Activated CD4-positive, alpha-beta T cell treated with anti-CD3 and anti-CD28 coated beads, Interleukin-2, amount 50 U/mL, for 24 hours (primary cell): Measurements from ENCODE around the gene IER5L.
A peak's percentile ranks its signal among the peaks of the same experiment; 100 is the strongest.

Experiments used
- DNase-seq, 2 donors: peaks; one replicate each; pipeline ENCODE4 v3.0.0-alpha.2; 2020; ENCODE audit warnings: low read depth in 1 of 2, low spot score in 1 of 2

IER5L gene

DNA sequence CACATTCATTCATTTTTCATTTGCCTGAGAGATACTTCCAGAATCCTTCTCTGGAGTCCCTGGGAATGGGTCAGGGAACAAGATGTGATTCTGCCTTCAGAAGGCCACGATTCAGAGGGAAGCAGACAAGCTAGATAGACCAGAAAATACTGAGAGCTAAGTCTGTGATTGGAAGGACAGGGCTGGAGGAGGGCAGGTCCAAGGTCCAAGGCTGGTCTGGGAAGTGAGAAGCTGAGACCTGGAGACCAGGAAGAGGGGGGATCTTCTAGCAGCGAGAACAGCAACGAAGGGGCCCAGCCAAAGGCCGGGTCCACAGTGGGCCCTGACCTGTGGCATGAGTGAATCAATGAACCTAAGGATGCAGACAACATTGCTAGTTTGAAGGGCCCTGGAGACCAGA is 4.1 kb upstream of the IER5L start:
- no peak for DNase-seq

DNA sequence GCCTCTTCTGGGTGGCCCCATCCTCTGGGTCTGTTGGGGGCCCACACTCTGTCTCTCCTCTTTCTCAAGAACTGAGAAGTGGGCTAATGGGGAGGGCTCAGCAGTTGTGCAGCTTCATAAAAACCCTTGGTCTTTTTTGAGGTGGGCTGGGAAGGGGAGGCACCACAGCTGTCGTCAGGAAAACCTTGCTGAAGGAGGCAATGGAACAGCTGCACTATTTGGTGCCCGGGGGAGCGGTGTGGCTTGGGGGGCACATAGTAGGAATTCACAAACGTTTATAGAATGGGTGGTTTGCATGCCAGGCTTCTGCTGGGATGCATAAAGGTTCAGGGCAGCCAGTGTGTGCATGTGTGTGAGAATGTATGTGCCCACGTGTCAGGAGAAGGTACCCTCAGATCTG is 3.2 kb upstream of the IER5L start:
- DNase-seq = no peak

DNA sequence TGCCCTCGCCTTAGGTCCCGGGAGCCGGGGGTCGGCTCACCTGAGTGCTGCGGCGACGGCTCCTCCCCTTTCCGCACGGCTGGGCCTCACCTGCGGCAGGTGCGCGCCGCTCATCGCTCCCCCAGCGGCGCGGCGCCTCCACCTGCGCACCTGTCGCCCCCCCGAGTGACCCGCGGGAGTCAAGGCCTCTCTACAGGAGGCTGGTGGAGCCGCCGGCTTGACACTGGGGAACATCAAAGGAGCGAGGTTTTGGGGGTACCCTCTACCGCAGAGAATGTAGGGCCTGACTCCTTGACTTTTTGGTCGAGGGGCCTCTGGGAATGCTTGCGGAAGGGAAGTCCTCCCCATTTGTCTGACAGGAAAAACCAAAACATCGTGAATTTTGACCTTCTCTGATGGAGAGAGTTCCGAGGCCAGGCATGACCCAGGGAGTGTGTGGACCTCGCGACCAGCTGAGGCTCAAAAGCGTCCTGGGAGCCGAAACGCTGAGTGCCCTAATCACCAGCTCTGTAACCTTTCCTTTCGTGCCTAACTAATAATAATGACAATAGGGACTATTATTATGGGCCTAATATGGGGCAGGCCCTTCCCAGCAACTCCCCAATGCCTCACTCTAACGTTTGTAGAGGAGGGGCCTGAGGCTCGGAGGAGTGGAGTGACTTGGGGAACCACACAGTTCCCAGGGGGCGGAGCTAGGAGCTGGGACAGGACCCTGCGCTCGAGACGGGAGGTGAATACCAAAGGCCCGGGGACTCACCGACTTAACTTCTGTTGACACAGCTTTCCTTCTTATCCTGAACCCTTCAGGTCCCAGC is 714 bp upstream of the IER5L start:
- DNase-seq = no peak

GRCh38 chr9:129177443-129177790 is 644 bp downstream of the IER5L start:
- no peak for DNase-seq

GRCh38 chr9:129176701-129177442 is 1.2 kb downstream of the IER5L start:
- DNase-seq = no peak

DNA sequence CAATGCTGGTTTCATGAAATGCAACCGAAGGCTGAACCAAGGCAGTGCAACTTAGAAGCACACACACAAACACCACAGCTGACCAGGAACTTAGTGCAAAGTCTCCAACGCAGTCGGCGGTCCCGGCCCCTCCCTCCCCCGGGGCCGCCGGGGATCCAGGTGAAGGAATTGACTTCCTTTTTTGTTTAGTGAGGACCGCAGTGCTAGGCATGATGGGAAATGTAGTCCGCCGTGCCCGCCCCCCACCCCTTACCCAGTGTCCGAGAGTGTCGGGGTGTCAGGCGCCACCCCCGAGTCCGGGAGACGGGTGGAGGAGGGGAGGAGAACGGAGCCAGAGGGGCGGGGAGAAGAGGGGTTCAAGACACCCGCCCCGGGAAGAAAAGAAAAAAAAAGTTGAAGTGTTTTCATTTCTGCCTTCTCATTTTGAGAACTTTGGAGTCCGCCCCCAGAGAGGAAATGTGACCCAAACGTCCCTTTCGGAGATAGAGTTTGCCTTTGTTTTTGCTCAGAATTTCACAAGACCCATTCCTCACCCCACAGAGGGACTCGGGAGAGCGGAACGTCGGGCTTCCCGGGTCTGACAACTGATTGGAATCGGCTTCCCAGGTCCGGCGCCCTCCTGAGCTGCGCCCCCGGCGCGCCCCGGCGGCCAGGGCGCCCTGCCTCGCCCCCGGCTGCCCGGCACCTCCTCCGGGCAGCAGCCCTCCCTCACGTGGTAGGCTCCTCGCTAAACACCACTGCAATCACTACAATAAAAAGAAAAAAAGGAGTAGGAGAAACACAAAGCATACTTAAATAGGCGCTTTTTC is 2.0 kb downstream of the IER5L start:
- peak in 1 of 2 donors; percentile 22 for DNase-seq

GRCh38 chr9:129175515-129175824 is 2.6 kb downstream of the IER5L start:
- no peak for DNase-seq

DNA sequence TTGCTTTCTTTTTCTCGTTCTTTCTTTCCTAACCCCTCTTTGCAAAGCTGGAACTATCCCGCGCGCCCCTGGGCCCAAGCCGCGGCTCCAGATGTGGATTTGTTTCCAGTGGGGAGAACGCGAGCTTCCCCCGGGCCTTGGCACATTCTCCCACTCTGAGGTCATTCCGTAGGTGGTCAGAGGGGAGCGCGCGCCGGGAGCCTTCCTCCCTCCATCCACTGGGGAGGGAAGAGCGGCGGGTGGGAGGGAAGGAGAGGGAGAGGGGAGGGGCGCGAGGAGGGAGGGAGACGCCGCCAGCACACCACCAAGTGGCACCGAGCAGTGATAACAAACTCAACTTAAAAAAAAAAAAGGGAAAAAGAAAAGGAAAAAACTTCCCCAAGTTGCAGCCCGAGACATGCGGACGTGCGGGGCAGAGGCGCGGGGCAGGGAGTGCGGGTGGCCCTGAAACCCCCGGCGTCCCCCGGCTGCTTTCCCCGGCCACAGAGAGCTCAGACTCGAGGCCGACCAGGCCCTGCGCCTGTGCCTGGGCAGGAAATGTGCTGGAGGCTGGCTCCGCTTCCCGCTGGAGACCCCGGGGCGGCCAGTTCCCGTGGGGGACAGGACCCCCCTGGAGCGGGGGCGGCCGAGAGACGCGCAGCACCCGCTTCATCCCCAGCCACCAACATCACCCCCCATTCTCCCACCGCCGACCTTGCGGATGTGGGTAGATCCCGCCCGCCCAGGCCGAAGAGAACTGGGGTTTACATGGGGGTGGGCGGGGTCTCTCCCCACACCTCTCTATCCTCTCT is 3.1 kb downstream of the IER5L start:
- no peak for DNase-seq

DNA sequence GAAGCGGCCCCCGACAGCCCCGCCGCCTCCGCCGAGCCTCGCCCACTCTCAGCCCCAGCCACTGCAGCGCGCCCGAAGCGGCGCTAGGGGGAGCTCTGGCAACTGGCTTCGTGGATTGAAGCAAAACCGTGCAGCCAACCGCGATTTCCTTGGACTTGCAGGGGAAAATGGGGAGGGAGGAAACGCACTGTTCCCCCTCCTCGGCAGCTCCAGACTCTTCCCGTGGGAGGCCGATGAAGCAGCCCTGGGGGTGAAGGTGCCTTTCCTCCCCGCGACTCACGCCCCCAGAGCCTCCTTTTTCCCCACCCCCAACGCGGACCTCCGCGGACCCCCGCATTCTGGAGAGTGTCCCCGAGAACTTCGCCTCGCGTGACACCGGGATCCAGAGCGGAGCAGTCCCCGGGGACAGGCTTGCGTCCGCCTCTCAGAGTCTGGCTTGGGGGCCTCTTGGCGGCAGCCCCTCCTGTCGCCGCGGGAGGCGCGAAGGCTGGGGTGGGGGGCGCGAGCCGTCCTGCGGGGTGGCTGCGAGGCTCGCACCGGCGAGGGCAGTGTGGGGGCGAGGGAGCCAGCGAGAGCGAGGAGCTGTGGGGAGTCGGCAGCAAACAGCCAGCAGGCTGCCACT is 3.8 kb downstream of the IER5L start:
- DNase-seq = peak; percentile 60 to 65

- DNase-seq = no peak
Measured at GRCh38 chr9:129173296-129174101, 4.6 kb downstream of the IER5L start.

GRCh38 chr9:129172816-129173215 is 5.2 kb downstream of the IER5L start:
- DNase-seq = no peak

DNA sequence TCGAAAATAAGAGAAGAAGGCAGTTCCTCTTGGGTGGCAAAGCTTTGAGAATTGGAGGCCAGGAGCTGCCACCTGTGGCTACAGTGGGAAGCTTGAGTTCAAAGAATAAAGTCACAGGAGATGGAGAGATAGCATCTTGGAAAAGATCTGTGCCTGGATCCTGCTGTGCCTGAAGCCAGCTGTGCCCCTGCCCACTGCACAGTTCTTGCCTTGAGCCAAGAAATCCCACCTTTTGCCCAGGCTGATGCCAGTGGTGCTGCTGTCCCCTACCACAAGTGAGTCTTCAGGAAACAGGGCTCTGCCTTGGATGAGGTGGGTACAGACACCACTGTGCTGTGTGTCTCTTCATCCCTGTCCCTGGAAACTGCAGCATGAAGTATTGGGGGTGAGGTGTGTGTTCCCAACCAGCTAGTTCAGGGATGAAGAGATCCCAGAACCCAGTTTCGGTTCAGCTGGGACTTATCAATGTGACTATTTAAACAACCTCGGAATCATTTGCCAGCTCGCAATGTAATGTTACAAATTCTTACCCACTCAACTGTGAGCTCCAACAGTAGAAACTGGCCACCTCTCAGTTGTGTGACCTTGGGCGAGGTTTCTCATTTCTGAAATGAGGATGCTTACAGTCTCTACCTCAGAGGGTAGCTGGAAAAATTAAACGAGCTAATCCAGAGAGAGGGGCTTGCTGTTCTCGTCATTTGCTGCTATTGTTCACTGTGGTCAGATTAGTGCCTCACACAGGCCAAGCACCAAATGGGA is 5.9 kb downstream of the IER5L start:
- DNase-seq = no peak

- no peak for DNase-seq
Measured at GRCh38 chr9:129170229-129170628, 7.8 kb downstream of the IER5L start.

- DNase-seq = no peak
Measured at GRCh38 chr9:129166623-129167557, 11.2 kb downstream of the IER5L start.

DNA sequence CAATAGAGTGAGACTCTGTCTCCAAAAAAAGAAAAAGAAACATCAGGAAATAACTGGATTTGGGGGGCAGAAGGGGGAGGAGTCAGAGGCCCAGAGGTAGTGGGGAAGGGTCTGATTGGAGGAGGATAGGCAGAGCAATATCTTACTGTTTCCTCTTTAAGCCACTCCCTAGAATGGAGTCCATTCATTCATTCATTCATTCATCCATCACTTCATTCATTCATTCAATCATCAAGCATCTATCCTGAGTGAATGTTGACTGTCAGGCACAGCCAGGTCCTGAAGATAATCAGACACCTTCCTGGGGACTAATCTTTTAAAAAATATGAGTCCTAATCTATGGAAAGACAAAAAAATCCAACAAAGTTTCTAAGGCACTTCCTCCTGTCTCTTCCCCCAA is 12.9 kb downstream of the IER5L start:
- DNase-seq = no peak

DNA sequence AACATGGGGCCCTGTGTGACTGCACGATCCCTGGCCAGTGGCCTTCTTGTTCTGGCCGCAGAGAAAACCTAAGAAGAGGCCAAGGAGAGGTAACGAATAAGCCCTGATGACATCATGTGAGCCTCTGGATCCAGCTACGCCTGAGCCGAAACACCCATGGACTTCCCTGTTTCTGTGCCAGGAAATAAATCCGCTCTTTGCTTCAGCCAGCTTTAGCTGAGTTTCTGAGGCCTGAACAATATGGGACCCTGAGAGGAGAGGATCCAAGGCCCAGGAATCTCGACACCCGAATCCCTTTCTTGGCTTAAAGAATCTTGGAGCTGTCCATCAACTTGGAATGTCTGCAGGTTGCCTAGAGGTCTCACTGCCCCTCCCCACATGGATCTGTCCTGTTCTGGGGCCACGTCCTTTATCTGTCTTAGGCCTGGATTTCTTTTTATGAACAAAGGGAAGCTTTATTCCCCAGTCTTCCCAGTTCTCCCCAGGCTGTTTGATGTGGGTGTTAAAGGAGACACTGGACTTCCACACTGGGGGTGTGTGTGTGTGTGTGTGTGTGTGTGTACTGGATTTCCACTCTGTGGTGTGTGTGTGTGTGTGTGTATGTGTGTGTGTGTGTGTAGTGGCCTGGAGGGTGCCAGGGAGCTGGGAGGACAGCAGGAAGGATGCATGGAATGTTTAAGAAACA is 13.7 kb downstream of the IER5L start:
- no peak for DNase-seq

DNA sequence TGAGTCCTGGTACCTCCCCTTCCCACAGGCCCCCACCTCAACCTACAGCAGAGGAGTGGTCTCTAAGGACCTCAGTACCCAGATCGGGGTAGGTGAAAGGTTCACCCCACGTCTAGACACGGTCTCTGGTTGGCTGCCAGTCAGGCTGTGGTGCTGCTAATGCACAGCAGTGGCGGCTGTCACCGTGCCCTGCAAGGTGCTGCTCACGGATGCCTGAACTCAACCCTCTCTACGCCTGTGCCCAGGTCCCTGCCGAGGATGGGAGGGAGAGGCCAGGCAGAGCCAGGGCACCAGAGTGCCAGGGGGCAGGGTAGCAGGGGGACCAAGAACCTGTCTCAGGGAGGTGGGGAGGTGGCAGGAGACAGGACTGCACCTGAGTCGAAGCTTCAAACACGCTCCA is 14.3 kb downstream of the IER5L start:
- no peak for DNase-seq
